Common myeloid progenitor, CD34-positive (primary cell): Measurements from ENCODE around the gene ECI1.

Experiments
- CTCF ChIA-PET: fragments of 350-600 bp; sonication (Branson Sonifier 250); formaldehyde crosslinking; loops from one replicate; lab custom pipeline; 2021; ENCODE audit warnings: antibody characterized with exemption; lab: Charles Lee
- POLR2A ChIA-PET: fragments of 350-600 bp; sonication (Branson Sonifier 250); formaldehyde crosslinking; loops from one replicate; lab custom pipeline; 2021; ENCODE audit warnings: antibody characterized with exemption; lab: Charles Lee
- DNase-seq, 3 donors: peaks; one replicate each; pipeline versions ENCODE4 v3.0.0 to v3.0.0-alpha.2; 2013
- H3K27ac ChIP-seq, 2 experiments: 1 replicate in 1 of 2; 2 replicates in 1 of 2; pipeline ENCODE4 v1.7.0; 2013; ENCODE audit warnings: inconsistent platforms in 2 of 2, low read length in 2 of 2, mild to moderate bottlenecking in 2 of 2, low read depth in 1 of 2, moderate library complexity in 1 of 2; ENCODE audit not compliant: severe bottlenecking in 2 of 2, insufficient read depth in 1 of 2, poor library complexity in 1 of 2
- H3K27me3 ChIP-seq, 5 experiments: replicated peaks in 2 of 5; 1 replicate in 3 of 5; 2 replicates in 2 of 5; pipeline versions ENCODE4 v1.6.1 to v1.7.0; 2013; ENCODE audit warnings: low read length in 4 of 5, mild to moderate bottlenecking in 2 of 5, moderate library complexity in 2 of 5, inconsistent platforms in 1 of 5; ENCODE audit not compliant: insufficient read depth in 5 of 5, control insufficient read depth in 4 of 5
- H3K36me3 ChIP-seq, 4 experiments: 1 replicate in 2 of 4; 2 replicates in 2 of 4; pipeline versions ENCODE4 v1.6.1 to v1.7.0; 2013; ENCODE audit warnings: low read length in 3 of 4, control low read depth in 1 of 4, mild to moderate bottlenecking in 1 of 4; ENCODE audit not compliant: control insufficient read depth in 4 of 4, insufficient read depth in 4 of 4
- H3K4me1 ChIP-seq, 4 experiments: 1 replicate in 3 of 4; 2 replicates in 1 of 4; pipeline versions ENCODE4 v1.6.1 to v1.7.1; 2013; ENCODE audit warnings: low read length in 3 of 4, mild to moderate bottlenecking in 3 of 4, control low read depth in 1 of 4, inconsistent platforms in 1 of 4, moderate library complexity in 1 of 4; ENCODE audit not compliant: control insufficient read depth in 4 of 4, insufficient read depth in 4 of 4; ENCODE audit errors: control extremely low read depth in 1 of 4
- H3K4me3 ChIP-seq, 7 experiments: 1 replicate in 4 of 7; 2 replicates in 3 of 7; pipeline versions ENCODE4 v1.5.1 to v1.7.0; 2013; ENCODE audit warnings: mild to moderate bottlenecking in 7 of 7, low read length in 6 of 7, moderate library complexity in 6 of 7, inconsistent platforms in 2 of 7, low read depth in 2 of 7, control low read depth in 1 of 7; ENCODE audit not compliant: insufficient read depth in 4 of 7, control insufficient read depth in 1 of 7; ENCODE audit errors: extremely low read depth in 1 of 7
- H3K9me3 ChIP-seq, 5 experiments: 1 replicate in 4 of 5; 2 replicates in 1 of 5; pipeline versions ENCODE4 v1.6.1 to v1.7.1; 2013; ENCODE audit warnings: low read length in 4 of 5, mild to moderate bottlenecking in 2 of 5, inconsistent platforms in 1 of 5, low read depth in 1 of 5, moderate library complexity in 1 of 5; ENCODE audit not compliant: control insufficient read depth in 4 of 5, insufficient read depth in 2 of 5; ENCODE audit errors: control extremely low read depth in 1 of 5
- WGBS: methylation state at CpG from one replicate; pipeline ENCODE4 v1.1.5; 2013; ENCODE audit not compliant: insufficient coverage; 5-methylcytosine and 5-hydroxymethylcytosine counted together

ECI1 gene

DNA sequence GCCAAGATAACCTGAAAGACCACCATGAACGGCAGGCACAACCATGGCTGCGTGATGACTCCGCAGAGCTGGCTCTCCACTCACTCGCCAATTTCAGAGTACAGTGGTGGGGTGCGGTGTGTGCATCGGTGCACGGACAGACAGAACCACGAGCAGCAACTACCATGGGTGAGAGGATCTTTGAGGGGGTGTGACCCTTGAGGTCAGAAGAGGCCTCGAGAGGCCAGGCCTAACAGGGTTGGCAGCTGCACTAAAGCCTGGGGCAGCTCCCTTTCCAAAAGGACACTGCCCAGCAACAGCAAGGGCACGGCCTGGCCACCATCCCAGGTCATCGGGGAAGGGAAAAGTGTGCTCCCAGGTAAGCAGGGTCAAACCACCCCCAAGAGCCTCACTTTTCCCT lies 1.9 kb upstream of the ECI1 start:
- H3K27ac ChIP-seq: no peak overlapping the region
- DNase-seq: no peak
- ChIA-PET POLR2A (interaction anchor here (0.6 kb wide), 1 partner anchor 82 kb away, joined by 3 read pairs; no protein-coding TSS in a partner anchor), CTCF (interaction anchor here (0.6 kb wide), 1 partner anchor 22 kb away, joined by 3 read pairs; no protein-coding TSS in a partner anchor)
- H3K36me3 ChIP-seq: peaks cover 9 to 58% (median 42%) of the 10 kb centered on the region in 4 experiments
- H3K27me3 ChIP-seq: no peaks in the 10 kb centered on the region
- H3K4me3 ChIP-seq: no peak overlapping the region
- 93% methylated on average over 10 of the region's 11 CpGs for WGBS
- peaks cover 3 to 19% (median 14%) of the 10 kb centered on the region in 4 experiments for H3K4me1 ChIP-seq
- no peaks in the 10 kb centered on the region for H3K9me3 ChIP-seq

DNA sequence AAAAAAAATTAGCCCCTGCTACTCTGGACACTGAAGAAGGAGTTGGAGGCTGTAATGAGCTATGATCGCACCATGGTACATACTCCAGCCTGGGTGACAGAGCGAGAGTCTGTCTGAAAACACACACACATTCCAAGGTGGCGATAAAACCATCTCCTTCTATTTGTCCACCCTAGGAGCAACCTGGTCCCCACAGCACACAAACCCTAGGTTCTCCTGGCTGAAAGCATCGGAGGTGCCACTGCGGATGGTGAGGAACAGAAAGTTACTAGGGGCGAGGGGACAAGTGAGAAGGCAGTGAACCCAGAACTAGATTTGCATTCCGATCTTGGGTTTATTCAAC lies 1.4 kb upstream of the ECI1 start:
- POLR2A ChIA-PET: interaction anchor here (2.0 kb wide), 1 partner anchor 105 kb away, joined by 4 read pairs; the partner anchor contains the start of gene RAB26
- Histone ChIP-seq H3K27me3 (no peaks in the 10 kb centered on the region), H3K4me3 (no peak overlapping the region), H3K36me3 (peaks cover 7 to 53% (median 38%) of the 10 kb centered on the region in 4 experiments), H3K4me1 (peaks cover 3 to 19% (median 14%) of the 10 kb centered on the region in 4 experiments), H3K9me3 (no peaks in the 10 kb centered on the region), H3K27ac (peak overlapping the region in 1 of 2 experiments; percentile 15)
- WGBS: 100% methylated on average over 3 of the region's 7 CpGs
- DNase-seq: no peak
- CTCF ChIA-PET: interaction anchor here (0.6 to 2.2 kb wide), 6 partner anchors 9 to 249 kb away, joined by 3 to 12 read pairs (median 4); partner anchors contain the start of gene DNASE1L2

DNA sequence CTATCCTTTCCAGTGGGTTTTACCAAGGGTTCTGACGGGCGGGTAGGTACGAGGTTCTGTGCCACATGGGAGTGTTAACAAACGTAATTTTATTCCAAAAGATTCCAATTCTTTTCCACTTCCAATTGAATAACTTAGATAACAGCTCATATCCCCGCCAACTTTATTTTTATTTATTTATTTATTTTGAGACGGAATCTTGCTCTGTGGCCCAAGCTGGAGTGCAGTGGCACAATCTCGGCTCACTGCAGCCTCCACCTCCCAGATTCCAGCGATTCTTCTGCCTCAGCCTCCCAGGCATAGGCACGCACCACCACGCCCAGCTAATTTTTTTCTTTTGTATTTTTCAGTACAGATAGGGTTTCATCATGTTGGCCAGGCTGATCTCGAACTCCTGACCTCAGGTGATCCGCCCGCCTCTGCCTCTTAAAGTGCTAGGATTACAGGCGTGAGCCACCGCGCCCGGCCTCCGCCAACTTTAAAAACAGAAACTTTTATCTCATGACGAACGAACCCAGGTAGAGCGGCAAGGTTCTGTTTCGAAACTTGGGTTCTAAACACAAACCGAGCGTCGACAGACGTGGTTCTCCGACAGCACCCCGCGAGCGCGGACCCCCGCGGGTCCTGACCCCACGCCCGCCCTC lies 613 bp downstream of the ECI1 start:
- peak; percentile 18 to 61 (median 53) for DNase-seq
- peak overlapping the region in 1 of 2 experiments; percentile 81 for H3K27ac ChIP-seq
- H3K27me3 ChIP-seq: no peaks in the 10 kb centered on the region
- H3K9me3 ChIP-seq: no peaks in the 10 kb centered on the region
- peaks cover 11 to 43% (median 29%) of the 10 kb centered on the region in 4 experiments for H3K36me3 ChIP-seq
- H3K4me1 ChIP-seq: peaks cover 3 to 19% (median 14%) of the 10 kb centered on the region in 4 experiments
- ChIA-PET POLR2A (interaction anchor here (0.9 to 2.0 kb wide), 4 partner anchors 15 to 103 kb away, joined by 3 to 5 read pairs (median 4); partner anchors contain the start of genes DNASE1L2, RAB26 and TRAF7), CTCF (interaction anchor here (0.9 to 2.2 kb wide), 12 partner anchors 11 to 228 kb away, joined by 3 to 12 read pairs (median 3); no protein-coding TSS in a partner anchor)
- 16% methylated on average over 20 of the region's 35 CpGs for WGBS
- H3K4me3 ChIP-seq: peak overlapping the region; percentile 63 to 87 (median 75)

DNA sequence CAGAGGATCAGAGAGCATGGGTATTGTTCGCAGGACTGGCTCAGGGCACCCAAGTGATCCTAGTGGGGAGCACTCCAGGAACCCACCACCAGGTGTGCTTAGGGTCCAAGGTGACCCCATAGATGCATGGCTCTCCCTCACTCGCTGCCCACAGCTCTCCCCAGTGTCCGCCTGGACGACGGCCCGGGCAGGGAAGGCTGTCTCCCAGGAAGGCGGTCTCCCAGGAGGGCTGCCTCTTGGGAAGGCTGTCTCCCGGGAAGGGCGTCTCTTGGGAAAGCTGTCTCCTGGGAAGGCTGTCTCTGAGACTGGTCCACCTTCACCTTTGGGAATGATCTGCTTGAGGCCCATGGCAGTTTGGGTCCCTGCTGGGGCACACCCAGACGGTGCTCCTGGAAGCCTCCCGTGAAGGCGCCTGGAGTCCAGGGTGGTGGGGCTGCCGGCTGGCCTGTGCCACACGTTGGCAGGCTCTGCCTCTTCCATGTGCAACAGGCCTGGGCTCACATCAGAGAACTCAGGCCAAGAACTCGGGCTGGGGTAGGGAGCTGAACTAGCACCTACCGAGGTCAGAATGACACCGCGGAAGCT lies 5.0 kb downstream of the ECI1 start:
- no peaks in the 10 kb centered on the region for H3K27me3 ChIP-seq
- peaks cover 3 to 10% (median 6%) of the 10 kb centered on the region in 4 experiments for H3K4me1 ChIP-seq
- ChIA-PET POLR2A (no interaction called here), CTCF (interaction anchor here (0.6 to 1.8 kb wide), 2 partner anchors 10 to 346 kb away, joined by 4 to 6 read pairs; no protein-coding TSS in a partner anchor)
- no peak for DNase-seq
- no peak overlapping the region for H3K27ac ChIP-seq
- H3K9me3 ChIP-seq: no peaks in the 10 kb centered on the region
- H3K4me3 ChIP-seq: no peak overlapping the region
- WGBS: 93% methylated on average over 18 of the region's 18 CpGs
- H3K36me3 ChIP-seq: peaks cover 10 to 46% (median 34%) of the 10 kb centered on the region in 4 experiments

DNA sequence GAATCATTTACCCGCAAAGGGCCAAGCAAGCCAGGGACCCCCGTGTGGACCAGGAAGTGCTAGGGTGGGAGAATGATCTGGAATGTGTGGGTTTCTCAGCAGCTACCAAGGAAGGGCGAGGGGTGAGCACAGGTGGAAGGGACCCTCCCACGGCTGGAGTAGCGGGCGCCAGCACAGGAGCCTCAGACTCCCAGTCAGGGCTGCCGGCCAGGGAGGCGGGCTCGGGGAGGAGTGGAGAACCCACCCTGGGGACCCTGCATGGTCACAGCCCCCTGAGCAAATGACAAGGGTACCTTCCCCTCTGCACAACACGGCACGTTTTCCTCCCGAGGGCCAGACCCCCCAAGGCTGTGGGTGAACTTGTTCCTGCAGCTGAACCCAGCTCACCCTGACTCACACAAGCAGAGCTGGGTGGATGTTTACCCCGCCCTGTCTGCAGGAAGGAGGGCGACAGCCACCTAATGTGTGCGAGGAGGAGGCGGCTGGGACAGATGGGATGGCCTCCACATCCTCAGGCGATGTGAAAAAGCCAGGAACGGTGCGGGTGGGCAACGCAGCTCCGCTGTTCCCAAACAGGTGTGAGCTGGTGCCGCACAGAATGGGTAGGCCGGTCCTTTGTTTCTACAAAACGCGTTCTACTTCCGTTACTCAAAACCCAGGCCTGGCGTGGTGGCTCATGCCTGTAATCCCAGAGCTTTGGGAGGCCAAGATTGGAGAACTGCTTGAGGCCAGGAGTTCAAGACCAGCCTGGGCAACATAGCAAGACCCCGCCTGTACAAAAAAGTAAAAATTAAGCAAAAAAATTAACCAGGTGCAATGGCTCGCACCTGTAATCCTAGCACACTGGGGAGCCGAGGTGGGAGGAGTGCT lies 6.2 kb downstream of the ECI1 start:
- POLR2A ChIA-PET: no interaction called here
- Histone ChIP-seq H3K4me3 (no peak overlapping the region), H3K27me3 (no peaks in the 10 kb centered on the region), H3K4me1 (peaks cover 0 to 3% (median under 1%) of the 10 kb centered on the region in 4 experiments), H3K9me3 (no peaks in the 10 kb centered on the region), H3K27ac (no peak overlapping the region), H3K36me3 (peaks cover 10 to 46% (median 34%) of the 10 kb centered on the region in 4 experiments)
- no peak for DNase-seq
- CTCF ChIA-PET: interaction anchor here (1.0 kb wide), 1 partner anchor 224 kb away, joined by 3 read pairs; no protein-coding TSS in a partner anchor
- WGBS: 97% methylated on average over 30 of the region's 30 CpGs

DNA sequence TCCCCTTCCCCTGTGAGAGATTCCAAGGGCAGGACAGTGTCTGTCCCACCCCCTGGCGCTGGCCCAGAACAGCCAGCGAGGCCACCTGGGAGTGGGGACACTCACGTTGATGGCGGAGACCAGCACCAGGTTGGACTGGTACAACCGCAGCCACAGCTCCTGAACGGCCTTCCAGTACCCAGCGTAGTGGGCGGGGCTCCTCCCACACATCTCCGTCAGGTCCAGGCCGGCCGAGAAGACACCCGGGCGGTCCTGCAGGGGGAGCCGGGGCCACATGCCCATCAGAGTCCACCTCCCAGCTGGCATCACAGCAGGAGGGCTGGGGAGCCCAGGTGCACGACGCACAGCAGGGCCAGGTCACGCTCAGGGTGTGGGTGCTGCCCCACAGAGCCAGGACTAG lies 7.1 kb downstream of the ECI1 start:
- no peak overlapping the region for H3K27ac ChIP-seq
- DNase-seq: no peak
- H3K4me3 ChIP-seq: no peak overlapping the region
- POLR2A ChIA-PET: no interaction called here
- no peaks in the 10 kb centered on the region for H3K9me3 ChIP-seq
- 98% methylated on average over 17 of the region's 17 CpGs for WGBS
- H3K4me1 ChIP-seq: no peaks in the 10 kb centered on the region
- H3K27me3 ChIP-seq: no peaks in the 10 kb centered on the region
- CTCF ChIA-PET: interaction anchor here (1.0 kb wide), 1 partner anchor 225 kb away, joined by 3 read pairs; no protein-coding TSS in a partner anchor
- peaks cover 10 to 48% (median 34%) of the 10 kb centered on the region in 4 experiments for H3K36me3 ChIP-seq
